Measurements from ENCODE around the gene CYP46A1. TPM values are rescaled to one million over a fixed set of nuclear protein-coding genes. Genes with fewer than 3 reads are reported as not detected.
A peak's percentile ranks its signal among the peaks of the same experiment; 100 is the strongest.

Gene CYP46A1
- total RNA-seq, 4 donors from 2014 or later = 0.13 to 2.5 TPM; not detected in 2

DNA sequence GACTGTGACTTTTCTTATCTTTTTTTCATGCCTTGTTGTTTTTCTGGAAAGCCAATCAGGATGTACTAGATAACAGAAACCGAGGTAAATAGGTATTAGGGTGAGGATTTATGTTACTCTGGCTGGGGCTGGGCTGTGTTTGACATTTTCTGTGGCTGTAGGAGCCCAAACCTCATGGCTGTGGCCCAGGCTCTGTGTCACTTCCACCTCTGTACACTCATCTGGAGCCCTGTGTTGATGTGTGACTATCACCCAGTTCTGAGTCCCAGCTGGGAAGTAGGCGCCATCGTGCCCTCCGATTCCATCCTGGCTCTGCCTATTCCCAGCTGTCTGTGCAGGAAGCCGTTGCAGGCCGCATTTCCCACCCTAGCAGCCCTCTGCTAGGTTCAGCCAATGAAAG, 40.8 kb upstream of the CYP46A1 start:
- TF ChIP-seq, protein P1, sequence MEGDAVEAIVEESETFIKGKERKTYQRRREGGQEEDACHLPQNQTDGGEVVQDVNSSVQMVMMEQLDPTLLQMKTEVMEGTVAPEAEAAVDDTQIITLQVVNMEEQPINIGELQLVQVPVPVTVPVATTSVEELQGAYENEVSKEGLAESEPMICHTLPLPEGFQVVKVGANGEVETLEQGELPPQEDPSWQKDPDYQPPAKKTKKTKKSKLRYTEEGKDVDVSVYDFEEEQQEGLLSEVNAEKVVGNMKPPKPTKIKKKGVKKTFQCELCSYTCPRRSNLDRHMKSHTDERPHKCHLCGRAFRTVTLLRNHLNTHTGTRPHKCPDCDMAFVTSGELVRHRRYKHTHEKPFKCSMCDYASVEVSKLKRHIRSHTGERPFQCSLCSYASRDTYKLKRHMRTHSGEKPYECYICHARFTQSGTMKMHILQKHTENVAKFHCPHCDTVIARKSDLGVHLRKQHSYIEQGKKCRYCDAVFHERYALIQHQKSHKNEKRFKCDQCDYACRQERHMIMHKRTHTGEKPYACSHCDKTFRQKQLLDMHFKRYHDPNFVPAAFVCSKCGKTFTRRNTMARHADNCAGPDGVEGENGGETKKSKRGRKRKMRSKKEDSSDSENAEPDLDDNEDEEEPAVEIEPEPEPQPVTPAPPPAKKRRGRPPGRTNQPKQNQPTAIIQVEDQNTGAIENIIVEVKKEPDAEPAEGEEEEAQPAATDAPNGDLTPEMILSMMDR (IDR thresholded peaks at IDR 0.05) = no peak
- TF ChIP-seq POLR2A (IDR thresholded peaks at IDR 0.05) = no peak
- Histone ChIP-seq H3K27me3 (no peaks in the 10 kb centered on the region), H3K4me1 (peaks cover 0 to 14% (median 4%) of the 10 kb centered on the region in 4 donors), H3K9me3 (no peaks in the 10 kb centered on the region), H3K4me3 (no peak overlapping the region), H3K36me3 (no peaks in the 10 kb centered on the region), H3K27ac (no peak overlapping the region)
- no peak for DNase-seq

DNA sequence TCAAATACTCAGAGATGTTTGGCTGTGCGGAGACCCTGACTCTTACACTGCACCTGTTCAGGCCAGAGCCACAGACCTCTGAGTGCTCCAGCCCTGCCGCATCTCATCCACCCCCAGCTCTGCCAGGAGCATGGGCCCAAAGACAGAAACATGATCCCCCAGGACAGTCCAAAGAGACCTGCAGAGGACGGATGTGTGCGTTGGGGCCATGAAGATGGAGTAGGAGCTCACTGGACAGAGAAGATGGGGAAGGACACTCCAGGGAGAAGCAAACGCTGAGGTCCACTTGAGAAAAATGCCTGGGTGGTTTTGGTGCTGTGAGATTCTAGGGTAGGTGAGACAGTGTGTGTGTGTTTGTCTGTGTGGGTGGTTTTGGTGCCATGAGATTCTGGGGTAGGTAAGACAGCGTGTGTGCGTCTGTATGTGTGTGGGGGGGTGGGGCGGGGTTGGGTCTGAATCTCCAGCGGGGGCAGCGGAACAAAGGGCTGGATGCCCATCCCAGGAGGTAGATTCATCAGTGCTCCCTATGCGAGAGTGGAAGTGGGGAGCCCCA, 40.0 kb upstream of the CYP46A1 start:
- no peaks in the 10 kb centered on the region for H3K36me3 ChIP-seq
- H3K9me3 ChIP-seq = no peaks in the 10 kb centered on the region
- TF ChIP-seq, protein P1 (IDR thresholded peaks at IDR 0.05) = no peak
- no peak for TF ChIP-seq POLR2A (IDR thresholded peaks at IDR 0.05)
- H3K27ac ChIP-seq = no peak overlapping the region
- DNase-seq = no peak
- H3K4me3 ChIP-seq = no peak overlapping the region
- H3K4me1 ChIP-seq = peaks cover 0 to 14% (median 4%) of the 10 kb centered on the region in 4 donors
- no peaks in the 10 kb centered on the region for H3K27me3 ChIP-seq

DNA sequence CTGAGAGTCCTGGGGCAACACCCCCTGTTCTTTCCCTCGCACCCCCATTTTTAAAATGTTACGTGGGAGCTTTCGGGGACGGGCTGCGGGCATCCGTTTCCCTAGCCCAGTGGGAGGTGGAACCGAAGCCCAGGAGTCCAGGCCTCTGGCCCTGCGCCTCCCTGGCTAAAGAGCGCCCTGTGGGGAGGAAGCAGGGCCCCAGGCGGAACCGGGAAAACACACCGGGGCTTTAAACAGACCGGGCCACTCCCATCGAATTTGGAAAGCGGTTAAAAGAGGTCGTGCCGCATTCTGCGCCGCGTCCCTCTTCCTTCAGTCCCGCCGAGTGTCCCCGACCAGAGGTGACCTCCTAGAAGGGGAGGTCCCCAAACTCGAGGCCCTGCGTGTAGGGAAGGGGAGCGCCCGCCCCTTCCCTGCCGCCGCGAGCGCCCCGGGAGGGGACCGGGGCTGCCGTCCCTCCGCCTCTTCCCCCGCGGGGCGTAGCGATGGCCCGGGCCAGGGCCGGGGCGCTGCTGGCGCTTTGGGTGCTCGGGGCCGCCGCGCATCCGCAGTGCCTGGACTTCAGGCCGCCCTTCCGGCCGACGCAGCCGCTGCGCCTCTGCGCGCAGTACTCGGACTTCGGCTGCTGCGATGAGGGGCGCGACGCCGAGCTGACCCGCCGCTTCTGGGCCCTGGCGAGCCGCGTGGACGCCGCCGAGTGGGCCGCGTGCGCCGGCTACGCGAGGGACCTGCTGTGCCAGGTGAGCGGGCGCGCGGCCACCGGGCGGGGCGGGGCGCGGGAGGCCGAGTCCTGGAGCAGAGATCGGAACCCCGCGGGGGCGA, 39.2 kb upstream of the CYP46A1 start, which contains the start of gene HHIPL1:
HHIPL1 (plus strand) TSS at position 407 of the 822 bp plus-strand sequence; CDS start at position 486, 79 bp downstream.
- DNase-seq = peak in 1 of 3 donors; percentile 51
- Histone ChIP-seq H3K36me3 (no peaks in the 10 kb centered on the region), H3K27ac (peak within 1 kb of the TSS in 2 of 4 donors; percentile 13 to 31), H3K9me3 (no peaks in the 10 kb centered on the region), H3K4me1 (peaks cover 0 to 14% (median 4%) of the 10 kb centered on the region in 4 donors), H3K4me3 (peak within 1 kb of the TSS; percentile 11 to 56 (median 46)), H3K27me3 (no peaks in the 10 kb centered on the region)
- TF ChIP-seq, protein P1 (IDR thresholded peaks at IDR 0.05) = peak in 1 of 6 experiments; percentile 7
- TF ChIP-seq POLR2A (IDR thresholded peaks at IDR 0.05) = no peak

DNA sequence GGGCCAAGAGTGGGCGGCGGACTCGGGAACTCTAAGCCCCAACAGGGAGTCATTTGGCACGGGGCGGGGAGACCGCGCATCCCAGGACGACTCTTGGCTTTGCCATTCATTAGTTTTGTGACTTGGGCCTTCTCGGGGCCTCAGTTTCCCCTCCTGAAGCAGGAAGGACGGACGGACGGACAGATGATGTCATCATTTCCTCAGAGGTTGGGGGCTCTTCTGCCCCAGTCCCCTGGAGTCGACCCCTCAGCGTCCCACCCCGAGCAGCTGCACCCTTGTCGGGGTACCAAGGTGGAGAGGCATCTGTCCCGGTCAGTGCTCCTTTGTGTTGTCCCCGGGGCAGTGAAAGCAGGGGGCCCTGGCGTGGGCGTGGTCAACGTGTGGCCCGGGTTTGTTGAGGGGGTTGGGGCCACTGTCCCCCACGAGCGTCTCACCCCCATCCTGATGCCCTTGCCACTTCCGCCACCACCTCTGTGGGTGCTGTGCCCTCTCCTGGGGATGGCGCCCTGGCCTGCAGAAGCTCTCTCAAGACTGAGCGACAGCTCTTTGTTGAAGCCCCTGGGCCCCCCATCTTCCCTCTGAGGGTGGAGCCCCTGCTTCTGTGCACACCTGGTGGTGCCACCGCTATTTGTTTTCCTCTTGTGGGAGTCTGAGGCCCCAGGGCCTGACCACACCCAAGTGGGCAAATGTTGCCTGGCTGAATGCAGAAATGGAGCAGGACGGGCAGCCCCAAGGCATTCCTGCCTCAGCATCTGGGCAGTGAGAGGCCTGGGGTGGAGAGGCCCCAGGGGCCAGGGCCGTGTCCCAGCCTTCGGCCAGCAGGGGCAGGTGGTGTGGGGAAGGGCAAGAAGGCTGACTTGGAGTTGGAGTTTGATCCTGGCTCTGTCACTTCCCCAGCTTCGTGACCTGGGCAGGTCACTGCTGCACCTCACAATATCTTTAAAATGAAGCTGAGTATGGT, 38.3 kb upstream of the CYP46A1 start:
- H3K9me3 ChIP-seq = no peaks in the 10 kb centered on the region
- H3K36me3 ChIP-seq = no peaks in the 10 kb centered on the region
- DNase-seq = no peak
- peak overlapping the region in 1 of 4 donors; percentile 13 for H3K27ac ChIP-seq
- TF ChIP-seq POLR2A (IDR thresholded peaks at IDR 0.05) = no peak
- TF ChIP-seq, protein P1 (IDR thresholded peaks at IDR 0.05) = no peak
- H3K4me1 ChIP-seq = peaks cover 0 to 14% (median 4%) of the 10 kb centered on the region in 4 donors
- no peaks in the 10 kb centered on the region for H3K27me3 ChIP-seq
- H3K4me3 ChIP-seq = peak overlapping the region; percentile 11 to 56 (median 46)

DNA sequence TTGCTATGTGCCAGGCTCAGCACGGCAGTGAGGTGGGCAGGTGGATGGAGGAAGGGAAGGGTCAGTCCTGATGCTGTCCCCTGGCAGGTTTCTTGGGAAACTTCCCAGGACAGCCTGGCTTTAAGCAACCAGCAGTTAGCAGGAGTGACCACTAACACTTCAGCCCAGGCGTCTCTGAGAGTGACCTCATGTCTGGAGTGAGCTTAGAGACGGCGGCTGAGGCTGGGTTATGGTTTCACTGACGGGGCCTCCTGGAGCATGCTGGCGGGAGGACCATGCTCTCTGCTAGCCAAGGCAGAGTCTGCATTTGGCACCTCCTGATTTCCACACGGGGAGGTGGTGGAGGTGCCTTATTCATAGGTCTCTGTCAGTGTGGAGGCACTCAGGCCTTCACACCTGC, 36.7 kb upstream of the CYP46A1 start:
- no peak for DNase-seq
- TF ChIP-seq, protein P1 (IDR thresholded peaks at IDR 0.05) = no peak
- TF ChIP-seq POLR2A (IDR thresholded peaks at IDR 0.05) = no peak
- Histone ChIP-seq H3K27ac (no peak overlapping the region), H3K4me3 (no peak overlapping the region), H3K27me3 (no peaks in the 10 kb centered on the region), H3K9me3 (no peaks in the 10 kb centered on the region), H3K36me3 (no peaks in the 10 kb centered on the region), H3K4me1 (peaks cover 0 to 14% (median 4%) of the 10 kb centered on the region in 4 donors)

All from Peyer's patch (tissue), 4 donors.